GM12874 (cell line): ENCODE data around the gene DIPK1B.
A peak's percentile ranks its signal among the peaks of the same experiment; 100 is the strongest.

ENCODE experiments used
- TF ChIP-seq, protein P1 (sequence below): IDR thresholded peaks from 2 replicates; pipeline ENCODE4 v1.5.1; 2011; ENCODE audit warnings: low read depth, mild to moderate bottlenecking, control low read depth, low read length, moderate library complexity; ENCODE audit not compliant: insufficient read depth

Gene DIPK1B

DNA sequence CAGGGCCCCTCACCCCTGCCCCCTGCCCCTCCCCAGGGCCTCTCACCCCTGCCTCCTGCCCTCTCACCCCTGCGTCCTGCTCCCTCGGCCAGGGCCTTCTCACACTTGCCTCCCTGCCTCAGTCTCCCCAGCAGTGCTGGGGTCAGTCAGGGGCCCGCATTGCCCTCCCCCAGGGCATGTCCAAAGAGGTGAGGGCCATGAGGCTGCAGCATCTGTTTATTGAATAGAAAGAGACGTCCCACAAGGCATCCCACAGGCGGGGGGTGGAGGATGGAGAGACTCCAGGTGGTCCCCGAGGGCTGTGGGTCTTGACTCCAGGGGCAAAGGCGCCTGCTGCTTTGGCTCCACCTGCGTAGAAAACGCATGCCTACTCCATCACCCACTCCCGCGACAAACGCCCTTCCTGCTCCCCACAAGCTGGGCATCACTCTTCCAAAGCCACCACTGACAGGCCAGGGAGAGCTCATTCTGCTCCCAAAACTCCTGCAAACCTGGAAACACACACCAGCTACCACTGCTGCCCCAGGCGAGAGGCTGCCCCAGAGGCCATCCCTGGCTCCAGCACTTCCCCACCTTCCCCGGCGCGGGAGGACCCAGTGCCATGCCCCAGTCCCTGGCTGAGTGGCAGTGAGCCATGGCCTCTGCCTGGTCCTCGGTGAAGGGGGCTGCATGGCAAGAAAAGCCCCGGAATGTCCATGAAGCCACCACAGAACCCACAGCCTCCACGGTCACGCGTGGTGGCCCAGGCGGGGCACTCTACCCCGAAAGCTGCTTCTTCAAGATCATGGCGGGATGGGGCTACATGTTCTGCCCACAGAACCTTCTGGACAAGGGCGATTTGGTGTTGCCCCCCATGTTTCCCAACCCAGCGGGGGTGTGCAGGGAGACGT is 47.3 kb downstream of the DIPK1B start:
- TF ChIP-seq, protein P1, sequence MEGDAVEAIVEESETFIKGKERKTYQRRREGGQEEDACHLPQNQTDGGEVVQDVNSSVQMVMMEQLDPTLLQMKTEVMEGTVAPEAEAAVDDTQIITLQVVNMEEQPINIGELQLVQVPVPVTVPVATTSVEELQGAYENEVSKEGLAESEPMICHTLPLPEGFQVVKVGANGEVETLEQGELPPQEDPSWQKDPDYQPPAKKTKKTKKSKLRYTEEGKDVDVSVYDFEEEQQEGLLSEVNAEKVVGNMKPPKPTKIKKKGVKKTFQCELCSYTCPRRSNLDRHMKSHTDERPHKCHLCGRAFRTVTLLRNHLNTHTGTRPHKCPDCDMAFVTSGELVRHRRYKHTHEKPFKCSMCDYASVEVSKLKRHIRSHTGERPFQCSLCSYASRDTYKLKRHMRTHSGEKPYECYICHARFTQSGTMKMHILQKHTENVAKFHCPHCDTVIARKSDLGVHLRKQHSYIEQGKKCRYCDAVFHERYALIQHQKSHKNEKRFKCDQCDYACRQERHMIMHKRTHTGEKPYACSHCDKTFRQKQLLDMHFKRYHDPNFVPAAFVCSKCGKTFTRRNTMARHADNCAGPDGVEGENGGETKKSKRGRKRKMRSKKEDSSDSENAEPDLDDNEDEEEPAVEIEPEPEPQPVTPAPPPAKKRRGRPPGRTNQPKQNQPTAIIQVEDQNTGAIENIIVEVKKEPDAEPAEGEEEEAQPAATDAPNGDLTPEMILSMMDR: no peak

DNA sequence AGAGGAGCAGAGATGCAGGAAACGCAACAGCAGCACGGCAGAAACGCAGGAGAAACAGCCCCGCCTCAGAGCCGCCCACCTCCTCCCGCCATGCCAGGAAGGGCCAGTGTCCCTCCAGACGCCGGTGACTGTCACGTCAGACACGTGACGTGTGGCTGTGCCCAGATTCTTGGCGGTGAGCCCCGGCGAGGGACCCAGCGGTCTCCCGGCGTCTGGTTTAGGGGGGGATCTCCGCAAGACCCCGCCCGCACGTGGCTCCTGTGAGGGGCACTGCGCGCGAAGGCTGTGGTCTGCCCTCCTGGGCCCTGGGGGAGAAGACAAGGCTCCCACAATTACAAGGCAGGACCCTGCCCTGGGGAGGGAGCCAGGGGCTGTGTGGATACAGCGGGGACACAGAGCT is 48.1 kb downstream of the DIPK1B start:
- TF ChIP-seq, protein P1: no peak

DNA sequence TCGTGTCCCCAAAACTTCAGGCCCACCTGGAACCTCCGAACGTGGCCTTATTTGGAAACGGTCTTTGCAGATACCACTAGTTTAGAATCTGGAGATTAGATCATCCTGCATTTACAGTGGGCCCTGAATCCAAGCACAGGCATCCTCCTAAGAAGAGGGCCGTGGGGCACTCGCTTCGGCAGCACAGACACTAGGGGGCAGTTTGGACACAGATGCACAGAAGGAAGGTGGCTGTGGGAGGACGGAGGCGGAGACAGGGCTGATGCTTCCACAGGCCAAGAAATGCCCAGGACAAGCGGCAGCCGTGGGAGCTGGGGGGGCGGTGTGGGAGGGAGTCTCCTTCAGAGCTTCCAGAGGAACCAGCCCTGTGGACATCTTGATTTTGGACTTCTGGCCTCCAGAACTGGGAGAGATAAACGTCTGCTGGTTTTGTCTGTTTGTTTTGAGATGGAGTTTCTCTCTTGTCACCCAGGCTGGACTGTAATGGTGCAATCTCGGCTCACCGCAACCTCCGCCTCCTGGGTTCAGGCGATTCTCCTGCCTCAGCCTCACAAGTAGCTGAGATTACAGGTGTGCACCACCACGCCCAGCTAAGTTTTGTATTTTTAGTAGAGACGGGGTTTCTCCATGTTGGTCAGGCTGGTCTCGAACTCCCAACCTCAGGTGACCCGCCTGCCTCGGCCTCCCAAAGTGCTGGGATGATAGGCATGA is 48.6 kb downstream of the DIPK1B start:
- TF ChIP-seq, protein P1: peak; percentile 67

DNA sequence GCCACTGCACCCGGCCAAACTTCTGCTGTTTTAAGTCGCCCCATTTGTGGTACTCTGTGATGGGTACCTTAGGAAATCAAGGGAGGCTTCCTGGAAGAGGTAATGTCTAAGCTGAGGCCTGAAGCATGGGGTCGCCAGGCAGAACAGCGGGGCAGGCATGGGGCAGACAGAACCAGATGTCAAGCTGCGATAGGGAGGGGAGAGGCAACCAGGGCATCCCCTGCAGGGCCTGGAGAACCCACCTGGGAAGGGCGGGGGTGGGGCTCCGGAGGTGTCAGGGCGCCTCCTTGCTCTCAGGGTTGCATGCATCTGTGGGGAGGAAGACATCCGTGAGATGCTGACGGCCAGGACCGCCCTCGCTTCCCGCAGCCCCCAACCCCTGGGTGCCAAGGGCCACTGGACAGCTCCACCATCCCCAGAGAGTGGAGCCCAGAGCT is 49.2 kb downstream of the DIPK1B start:
- TF ChIP-seq, protein P1: no peak

DNA sequence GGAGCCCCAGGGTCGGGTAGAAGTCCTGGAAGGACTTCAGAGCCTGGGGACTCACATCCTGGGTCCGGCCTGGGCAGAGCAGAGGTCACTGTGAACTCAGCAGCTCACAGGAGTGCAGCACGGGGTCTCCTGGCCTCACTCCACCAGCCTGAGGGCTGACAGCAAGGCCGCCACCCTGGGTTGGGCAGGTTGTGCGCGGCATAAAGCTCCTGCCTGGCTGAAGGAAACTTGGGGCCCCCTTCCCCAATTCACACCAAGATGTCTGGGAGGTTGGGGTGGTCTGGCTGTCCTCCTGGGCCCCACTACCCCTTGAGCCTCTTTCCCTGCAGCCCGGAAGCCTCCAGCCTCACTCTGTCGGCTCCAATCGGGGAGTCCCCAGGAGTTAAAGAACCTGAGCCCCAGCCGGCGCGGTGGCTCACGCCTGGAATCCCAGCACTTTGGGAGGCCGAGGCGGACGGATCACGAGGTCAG is 49.9 kb downstream of the DIPK1B start:
- TF ChIP-seq, protein P1: no peak

DNA sequence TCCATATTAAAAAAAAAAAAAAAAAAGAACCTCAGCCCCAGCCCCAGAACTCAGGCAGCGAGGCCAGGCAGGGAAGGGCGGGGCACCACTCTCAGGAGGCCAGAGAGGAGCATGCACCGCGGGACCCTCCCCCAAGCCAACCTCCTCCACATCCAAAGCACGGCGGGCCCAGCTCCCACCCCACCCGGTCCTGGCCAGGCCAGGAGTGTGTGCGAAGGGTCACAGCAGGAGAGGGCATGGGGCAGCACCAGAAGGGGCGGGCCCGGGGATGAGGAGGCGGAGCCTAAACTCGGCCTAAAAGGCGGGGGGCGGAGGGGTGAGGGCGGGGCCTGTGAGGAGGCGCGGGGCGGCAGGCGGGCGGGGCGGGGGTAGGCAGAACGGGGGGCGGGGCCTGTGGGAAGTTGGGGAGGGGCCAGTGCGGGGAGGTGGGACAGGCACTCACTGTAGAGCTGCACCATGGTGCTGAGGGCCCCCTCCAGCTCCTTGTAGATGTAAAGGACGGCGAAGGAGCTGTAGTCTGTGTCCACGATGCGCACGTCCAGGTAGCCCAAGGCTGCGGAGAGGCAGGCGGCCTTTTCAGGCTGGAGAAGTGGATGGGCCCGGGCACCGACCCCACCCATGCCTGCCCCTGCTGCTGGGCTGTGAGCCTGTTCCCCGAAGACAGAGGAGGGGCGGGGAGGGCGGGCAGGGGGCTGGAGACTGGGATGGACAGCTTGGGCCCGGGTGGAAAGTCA is 50.7 kb downstream of the DIPK1B start:
- TF ChIP-seq, protein P1: no peak

DNA sequence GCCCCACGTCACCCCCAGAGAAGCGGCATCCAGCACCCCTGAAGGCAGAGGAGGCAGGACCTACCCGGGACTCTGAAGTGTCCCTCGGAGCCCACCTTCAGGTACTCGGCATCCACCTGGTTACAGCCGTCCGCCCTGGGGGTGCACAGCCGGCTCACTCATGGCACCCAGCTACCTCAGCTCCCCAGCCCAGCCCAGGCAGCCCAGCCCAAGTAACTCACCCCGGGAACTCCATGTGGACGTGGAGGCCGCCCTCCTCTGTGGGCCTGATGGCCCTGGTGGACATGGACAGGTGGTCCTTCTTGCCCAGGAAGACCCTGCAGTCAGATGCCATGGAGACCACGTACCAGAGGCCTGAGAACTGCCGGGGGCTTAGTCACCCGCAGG is 51.3 kb downstream of the DIPK1B start:
- TF ChIP-seq, protein P1: no peak
